ENCODE results near the gene PIEZO2.
A peak's percentile ranks its signal among the peaks of the same experiment; 100 is the strongest.

PIEZO2 gene

DNA sequence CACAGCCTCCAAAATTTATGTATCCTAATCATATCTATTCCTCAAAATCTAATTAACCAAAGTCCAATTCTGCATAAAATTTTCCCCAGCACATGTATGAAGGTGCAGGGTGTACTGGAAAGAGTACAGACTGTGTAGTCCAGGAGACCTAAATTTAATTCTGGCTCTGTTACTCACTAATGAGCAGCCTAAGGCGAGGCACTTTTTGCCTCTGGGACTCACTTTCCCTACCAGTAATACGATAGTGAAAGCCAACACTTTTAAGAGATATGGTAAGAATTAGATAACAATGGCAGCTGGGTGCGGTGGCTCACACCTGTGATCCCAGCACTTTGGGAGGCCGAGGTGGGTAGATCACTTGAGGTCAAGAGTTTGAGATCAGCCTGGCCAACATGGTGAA lies 177.7 kb downstream of the PIEZO2 start:
- DNase-seq (ENCODE audit: low read depth), result no peak
- TF ChIP-seq, protein P1, sequence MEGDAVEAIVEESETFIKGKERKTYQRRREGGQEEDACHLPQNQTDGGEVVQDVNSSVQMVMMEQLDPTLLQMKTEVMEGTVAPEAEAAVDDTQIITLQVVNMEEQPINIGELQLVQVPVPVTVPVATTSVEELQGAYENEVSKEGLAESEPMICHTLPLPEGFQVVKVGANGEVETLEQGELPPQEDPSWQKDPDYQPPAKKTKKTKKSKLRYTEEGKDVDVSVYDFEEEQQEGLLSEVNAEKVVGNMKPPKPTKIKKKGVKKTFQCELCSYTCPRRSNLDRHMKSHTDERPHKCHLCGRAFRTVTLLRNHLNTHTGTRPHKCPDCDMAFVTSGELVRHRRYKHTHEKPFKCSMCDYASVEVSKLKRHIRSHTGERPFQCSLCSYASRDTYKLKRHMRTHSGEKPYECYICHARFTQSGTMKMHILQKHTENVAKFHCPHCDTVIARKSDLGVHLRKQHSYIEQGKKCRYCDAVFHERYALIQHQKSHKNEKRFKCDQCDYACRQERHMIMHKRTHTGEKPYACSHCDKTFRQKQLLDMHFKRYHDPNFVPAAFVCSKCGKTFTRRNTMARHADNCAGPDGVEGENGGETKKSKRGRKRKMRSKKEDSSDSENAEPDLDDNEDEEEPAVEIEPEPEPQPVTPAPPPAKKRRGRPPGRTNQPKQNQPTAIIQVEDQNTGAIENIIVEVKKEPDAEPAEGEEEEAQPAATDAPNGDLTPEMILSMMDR (conservative IDR thresholded peaks at IDR 0.05; ENCODE audit: low read length), result no peak
- no peak overlapping the region for H3K4me3 ChIP-seq (ENCODE audit: low read length)

DNA sequence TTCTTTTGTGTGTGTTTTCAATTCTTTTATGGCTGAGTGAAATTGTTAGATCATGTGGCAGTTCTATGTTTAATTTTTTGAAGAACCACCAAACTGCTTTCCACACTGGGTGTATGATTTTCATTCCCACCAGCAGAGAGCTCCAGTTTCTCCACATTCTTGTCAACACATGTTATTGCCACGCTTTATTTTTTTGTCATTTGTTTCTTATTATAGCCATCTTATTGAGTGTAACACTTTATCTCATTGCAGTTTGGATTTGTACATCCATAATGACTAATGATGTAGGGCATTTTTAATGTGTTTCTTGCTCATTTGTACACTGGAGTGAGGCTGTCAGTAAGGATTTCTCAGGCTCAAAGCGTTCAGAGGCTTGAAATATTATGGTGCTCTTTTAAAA lies 184.2 kb downstream of the PIEZO2 start:
- TF ChIP-seq, protein P1 (conservative IDR thresholded peaks at IDR 0.05; ENCODE audit: low read length), result peak; percentile 36
- DNase-seq (ENCODE audit: low read depth), result peak; percentile 36
- H3K4me3 ChIP-seq (ENCODE audit: low read length), result no peak overlapping the region

DNA sequence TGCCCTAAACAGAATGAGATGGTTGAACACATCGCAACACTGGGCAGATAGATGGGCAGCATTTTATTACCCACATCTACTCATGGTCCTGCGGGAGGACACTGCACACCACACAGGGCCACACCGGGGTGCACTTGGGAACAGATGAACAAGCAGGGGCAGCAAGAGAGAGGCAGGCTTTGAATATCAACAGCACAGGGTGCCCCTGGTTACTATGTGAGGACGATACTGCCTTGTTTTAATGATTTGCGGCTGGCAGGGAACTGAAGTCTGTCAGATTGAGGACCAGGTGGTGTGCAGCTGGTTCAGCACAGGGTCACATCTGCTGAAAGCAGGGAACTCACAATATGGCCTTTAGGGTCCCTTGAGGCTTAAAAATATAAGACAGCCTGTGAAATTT lies 195.7 kb downstream of the PIEZO2 start:
- DNase-seq (ENCODE audit: low read depth), result no peak
- H3K4me3 ChIP-seq (ENCODE audit: low read length), result no peak overlapping the region
- TF ChIP-seq, protein P1 (conservative IDR thresholded peaks at IDR 0.05; ENCODE audit: low read length), result no peak

DNA sequence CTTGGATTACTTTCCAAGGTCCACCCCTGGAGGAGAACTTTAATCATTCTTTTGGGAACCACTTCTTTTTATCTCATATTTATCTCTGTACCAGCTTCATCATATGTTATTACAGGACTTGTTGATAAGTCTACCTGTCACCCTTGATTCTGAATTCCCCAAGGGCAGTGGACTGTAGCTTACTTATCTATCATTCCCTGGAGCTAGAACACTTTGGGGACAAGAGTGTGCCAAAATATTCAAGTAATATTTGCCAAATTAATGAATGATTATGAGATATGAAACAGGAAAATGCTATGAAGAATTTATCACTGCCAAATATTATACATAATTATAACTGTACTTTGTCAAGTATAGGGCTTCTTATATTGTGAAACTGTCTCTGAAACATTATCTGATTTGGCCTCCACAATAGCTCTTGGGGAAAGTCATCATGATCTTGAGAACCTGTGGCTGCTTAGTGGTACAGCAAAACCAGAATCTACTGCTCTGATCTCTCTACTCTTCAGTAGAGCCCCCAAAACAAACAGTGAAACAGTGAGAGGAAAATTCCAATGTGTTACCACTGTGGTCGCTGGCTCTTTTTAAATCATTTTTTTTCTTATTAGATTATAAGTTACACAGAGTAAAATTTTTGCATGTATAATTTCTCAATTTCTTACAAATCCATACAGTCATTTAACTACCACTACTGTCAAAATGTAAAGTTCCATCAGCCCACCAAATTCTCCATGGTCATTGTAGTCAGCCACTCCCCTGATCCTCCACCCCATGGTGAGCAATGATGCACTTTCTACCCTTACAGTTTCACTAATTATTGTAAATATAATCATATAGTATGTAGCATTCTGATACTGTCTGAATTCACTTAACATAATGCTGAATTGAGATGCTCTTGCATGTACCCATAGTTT lies 197.5 kb downstream of the PIEZO2 start:
- no peak for DNase-seq (ENCODE audit: low read depth)
- no peak overlapping the region for H3K4me3 ChIP-seq (ENCODE audit: low read length)
- TF ChIP-seq, protein P1 (conservative IDR thresholded peaks at IDR 0.05; ENCODE audit: low read length), result no peak

DNA sequence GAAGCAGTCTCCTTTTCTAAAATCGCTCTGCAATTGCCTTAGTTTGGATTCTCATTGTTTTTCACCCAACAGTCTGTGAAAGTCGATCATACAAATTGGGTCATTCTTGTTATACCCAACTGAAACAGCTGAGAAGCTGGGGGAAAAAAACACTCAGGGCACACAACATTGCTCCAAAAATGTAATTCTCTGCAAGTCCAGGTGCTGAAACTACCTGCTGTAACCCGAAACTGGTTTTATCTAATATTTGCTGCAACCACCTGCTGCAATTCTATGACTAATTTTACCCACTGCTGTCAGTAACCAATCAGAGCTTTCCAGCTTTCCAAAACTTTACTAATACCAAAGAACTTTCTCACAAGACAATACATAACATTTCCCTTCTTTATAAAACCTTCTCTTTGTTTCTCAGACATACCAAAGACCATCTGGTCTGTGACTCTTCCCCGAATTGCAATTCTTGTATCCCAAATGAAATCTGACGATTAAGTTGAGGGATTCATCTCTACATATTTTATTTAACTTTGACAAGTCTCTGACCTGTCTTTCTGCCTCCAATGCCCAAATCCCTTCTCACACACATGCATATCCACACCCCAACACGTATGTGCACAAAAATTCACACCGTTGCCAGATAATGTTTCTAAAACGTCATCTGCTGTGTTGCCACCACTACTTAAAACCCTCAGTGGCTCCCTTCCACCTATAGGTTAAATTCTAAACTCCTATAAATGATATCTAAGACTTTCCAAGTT lies 198.3 kb downstream of the PIEZO2 start:
- TF ChIP-seq, protein P1 (conservative IDR thresholded peaks at IDR 0.05; ENCODE audit: low read length), result no peak
- no peak overlapping the region for H3K4me3 ChIP-seq (ENCODE audit: low read length)
- no peak for DNase-seq (ENCODE audit: low read depth)

DNA sequence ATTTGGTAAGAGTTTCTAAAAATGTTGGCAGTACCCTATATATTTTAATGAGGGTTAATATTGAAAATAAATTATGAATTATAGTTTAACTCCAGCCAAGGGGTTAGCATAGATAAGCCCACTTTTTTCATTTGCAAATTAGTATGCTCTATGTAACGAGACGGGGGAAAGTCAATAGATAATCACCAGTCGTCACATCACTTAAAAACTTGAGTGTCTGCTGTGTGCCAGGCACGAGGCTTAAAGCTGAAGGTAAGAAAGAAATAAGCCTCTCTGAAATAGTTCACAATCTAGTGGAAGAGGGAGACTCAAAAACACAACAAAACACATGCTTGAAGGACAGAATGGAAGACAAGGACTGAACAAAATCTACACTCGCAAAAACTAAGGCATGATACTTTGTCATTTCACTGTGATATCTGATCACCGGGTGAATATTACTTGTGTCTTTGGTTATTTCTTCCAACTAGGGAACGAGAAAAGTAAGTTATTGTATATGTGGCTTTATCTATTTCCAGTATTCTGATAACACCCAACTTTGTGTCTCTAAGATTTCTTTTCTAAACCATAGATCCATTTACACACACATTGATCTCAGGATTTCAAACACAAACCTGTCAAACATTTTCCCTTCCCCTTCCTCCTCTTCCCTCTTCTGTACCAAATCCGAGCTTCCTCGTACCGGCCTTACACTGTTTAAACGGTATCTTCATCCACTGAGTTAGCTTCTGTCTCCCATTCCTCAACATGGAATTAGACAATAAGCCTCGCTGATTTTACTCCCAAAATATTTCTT lies 199.1 kb downstream of the PIEZO2 start:
- no peak for DNase-seq (ENCODE audit: low read depth)
- TF ChIP-seq, protein P1 (conservative IDR thresholded peaks at IDR 0.05; ENCODE audit: low read length), result no peak
- no peak overlapping the region for H3K4me3 ChIP-seq (ENCODE audit: low read length)

Data from AG10803 (cell line).